HG02610 (cell line): ENCODE data around the gene KCNH6.

ENCODE experiments used
- ATAC-seq: cut with Tn5 transposase; IDR thresholded peaks from one replicate; pipeline ENCODE4 v1.9.1; 2021; ENCODE audit warnings: mild to moderate bottlenecking, moderate library complexity; ENCODE audit not compliant: unreplicated experiment

KCNH6 gene, protein sequence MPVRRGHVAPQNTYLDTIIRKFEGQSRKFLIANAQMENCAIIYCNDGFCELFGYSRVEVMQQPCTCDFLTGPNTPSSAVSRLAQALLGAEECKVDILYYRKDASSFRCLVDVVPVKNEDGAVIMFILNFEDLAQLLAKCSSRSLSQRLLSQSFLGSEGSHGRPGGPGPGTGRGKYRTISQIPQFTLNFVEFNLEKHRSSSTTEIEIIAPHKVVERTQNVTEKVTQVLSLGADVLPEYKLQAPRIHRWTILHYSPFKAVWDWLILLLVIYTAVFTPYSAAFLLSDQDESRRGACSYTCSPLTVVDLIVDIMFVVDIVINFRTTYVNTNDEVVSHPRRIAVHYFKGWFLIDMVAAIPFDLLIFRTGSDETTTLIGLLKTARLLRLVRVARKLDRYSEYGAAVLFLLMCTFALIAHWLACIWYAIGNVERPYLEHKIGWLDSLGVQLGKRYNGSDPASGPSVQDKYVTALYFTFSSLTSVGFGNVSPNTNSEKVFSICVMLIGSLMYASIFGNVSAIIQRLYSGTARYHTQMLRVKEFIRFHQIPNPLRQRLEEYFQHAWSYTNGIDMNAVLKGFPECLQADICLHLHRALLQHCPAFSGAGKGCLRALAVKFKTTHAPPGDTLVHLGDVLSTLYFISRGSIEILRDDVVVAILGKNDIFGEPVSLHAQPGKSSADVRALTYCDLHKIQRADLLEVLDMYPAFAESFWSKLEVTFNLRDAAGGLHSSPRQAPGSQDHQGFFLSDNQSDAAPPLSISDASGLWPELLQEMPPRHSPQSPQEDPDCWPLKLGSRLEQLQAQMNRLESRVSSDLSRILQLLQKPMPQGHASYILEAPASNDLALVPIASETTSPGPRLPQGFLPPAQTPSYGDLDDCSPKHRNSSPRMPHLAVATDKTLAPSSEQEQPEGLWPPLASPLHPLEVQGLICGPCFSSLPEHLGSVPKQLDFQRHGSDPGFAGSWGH

GRCh38 chr17:63523253-63523855 is at the start of gene KCNH6:
Gene KCNH6 (plus strand): TSS chr17:63523358. CDS start chr17:63523414, 56 bp downstream.
- ATAC-seq, result no peak

DNA sequence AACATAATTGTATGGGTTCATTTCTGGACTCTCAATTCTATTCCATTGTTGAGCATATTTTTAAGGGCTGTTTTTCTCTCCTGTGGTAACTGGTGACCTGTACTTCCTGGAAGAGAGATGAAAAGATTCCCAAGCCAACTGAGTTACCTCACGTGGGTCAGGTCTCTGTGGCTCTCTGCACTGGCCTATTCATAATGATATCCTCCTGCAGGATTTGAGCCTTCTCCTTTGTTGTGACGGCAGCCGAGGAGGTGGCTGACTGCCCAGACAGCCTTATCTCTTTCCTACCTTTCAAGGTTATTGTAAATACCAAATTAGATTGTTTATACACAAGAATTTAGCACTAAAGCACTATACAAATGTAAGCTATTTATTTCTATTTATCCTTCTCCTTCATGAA is 49.0 kb upstream of the KCNH6 start:
- ATAC-seq, result no peak

DNA sequence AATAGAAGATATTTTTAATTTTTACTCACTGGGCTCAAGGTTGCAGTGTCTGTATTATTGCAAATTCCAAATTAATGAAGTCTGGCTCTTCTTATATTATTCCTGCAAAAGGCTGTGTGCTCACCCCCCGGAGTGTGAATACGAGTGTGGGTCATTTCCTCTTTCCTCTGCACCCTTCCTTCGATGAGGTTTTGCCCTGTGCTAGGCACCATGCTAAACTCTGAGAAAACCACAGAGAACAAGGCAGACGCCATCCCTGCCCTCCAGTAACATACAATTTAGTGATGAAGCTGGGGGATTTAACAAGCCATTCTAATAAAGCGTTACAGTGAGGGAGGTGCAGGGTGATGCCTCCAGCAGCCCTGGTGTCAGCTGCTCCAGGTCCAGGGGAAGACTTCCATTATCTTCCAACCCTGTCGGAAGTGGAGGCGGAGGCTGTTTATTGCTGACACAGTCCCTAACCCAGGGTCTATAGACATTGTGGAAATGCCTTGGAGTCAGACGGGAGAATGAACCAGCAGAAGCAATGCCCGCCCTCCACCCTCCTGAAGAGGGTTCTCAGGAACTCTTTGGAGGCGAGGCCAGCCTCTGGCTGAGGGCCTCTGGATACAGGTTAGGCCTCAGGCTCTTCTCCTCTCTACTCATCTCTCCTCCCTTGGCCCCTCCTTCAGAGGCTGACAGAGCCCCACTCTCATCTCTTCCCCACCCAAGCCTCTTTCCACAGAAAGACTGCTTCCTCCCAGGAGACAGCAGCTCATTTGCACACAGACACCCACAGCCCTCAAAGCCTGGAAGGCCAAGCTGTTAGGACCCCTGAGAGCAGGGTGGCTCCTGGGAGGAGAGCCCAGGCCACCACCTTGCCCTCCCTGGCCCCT is 48.3 kb upstream of the KCNH6 start:
- no peak for ATAC-seq

GRCh38 chr17:63475491-63476412 is 47.4 kb upstream of the KCNH6 start:
- no peak for ATAC-seq

DNA sequence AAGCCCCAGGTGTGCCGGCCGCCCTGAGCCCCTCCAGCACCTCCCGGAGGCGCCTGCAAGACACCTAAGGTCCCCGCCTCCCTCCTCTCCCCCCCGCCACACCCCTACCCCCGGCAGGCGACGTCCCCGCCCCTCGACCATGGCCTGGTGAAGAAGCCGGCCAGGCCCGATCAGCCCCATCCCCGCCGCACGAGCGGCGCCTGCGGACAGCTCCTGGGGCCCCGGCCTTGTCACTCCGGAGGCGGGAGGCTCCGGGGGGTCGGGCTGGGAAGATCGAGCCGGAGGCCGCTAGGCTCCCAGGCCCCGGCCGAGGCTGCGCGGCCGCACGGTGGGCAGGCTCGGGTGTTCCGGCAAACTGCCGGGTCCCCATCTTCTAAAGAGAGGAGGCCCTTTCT is 46.7 kb upstream of the KCNH6 start:
- no peak for ATAC-seq

GRCh38 chr17:63476854-63477479 is 46.2 kb upstream of the KCNH6 start, which contains the start of gene ACE:
Gene ACE (plus strand): TSS chr17:63477061. CDS start chr17:63477095, 34 bp downstream.
- no peak for ATAC-seq

DNA sequence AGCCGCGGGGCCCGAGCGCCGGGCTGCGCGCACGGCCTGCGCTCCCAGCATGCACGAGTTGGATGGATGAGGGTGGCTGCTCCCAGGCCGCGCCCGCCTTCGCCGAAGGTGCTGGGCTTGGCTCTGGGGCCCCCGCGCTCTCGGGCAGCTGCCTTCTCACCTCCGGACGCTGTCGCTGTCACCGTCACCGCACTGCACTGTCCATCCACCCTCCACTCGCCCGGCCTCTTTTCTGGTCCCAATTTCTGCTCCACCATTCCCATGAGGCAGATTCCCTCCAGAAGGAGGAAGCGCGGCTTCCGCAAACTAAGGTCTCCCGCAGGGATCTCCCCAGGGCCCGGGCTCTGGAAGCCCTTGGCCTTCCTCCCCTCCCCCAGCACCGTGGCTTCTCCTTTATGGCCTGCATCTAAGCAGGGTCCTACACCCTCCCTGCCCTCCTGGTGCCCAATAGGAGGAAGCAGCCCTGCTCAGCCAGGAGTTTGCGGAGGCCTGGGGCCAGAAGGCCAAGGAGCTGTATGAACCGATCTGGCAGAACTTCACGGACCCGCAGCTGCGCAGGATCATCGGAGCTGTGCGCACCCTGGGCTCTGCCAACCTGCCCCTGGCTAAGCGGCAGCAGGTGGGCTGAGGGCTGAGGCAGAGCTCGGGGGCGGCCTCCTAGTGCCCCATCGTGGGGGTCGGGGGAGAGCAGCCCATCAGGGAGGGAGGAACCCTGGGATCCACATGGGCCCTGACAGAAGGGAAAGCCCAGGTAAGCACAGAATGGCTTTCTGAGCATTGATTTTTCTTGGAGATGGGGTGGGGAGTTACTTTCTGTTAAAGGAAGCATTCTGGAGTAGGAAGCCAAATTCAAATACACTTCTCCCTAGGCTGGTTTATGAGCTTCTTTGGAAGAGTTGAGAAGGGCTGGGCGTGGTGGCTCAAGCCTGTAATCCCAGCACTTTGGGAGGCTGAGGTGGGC is 45.4 kb upstream of the KCNH6 start:
- ATAC-seq, result no peak

GRCh38 chr17:63478814-63479494 is 44.2 kb upstream of the KCNH6 start:
- peak; percentile 63 for ATAC-seq

GRCh38 chr17:63479495-63480184 is 43.5 kb upstream of the KCNH6 start:
- no peak for ATAC-seq

- no peak for ATAC-seq
These were observed 42.9 kb upstream of the KCNH6 start for GRCh38 chr17:63480192-63480784.

DNA sequence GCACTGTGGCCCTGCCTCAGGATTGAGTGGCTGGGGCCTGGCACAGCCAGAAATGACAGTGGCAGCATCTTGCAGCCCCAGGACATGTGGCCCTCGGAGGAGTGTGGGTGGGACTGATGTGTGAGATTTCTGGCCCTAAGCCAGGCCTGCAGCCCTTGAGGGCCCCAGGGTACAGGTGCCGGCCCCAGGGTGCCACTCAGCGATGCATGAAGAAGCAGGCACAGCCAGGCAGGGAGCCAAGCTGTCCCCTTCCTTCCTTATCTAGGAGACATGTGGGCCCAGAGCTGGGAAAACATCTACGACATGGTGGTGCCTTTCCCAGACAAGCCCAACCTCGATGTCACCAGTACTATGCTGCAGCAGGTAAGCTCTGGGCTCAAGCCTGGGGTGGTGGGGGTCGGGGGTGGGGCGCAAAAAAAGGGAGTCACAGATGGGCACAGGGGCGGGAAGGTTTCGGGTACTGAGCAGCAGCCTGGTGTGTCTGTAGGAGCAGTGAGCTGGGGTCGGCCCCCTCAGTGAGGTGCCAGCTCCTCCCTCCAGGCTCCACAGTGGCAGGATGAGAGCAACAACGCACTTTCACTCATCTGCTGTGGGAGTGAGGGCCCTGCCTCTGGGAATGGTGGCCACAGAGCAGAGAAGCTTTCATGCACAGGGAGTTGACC is 42.2 kb upstream of the KCNH6 start:
- no peak for ATAC-seq

DNA sequence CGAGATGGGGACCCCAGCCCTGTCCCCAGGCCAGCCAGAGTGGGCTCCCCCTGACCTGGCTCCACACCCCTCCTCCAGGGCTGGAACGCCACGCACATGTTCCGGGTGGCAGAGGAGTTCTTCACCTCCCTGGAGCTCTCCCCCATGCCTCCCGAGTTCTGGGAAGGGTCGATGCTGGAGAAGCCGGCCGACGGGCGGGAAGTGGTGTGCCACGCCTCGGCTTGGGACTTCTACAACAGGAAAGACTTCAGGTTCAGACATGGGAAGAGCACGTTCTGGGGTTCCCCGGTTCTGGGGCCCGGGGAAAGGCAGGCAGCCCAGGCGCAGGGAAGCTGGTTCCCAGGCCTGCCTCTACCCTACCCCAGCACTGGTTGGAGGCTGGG is 41.7 kb upstream of the KCNH6 start:
- ATAC-seq, result no peak

- no peak for ATAC-seq
These were observed 40.6 kb upstream of the KCNH6 start for GRCh38 chr17:63482509-63482908.

- no peak for ATAC-seq
These were observed 40.1 kb upstream of the KCNH6 start for GRCh38 chr17:63483038-63483437.
